Naive thymus-derived CD4-positive, alpha-beta T cell (primary cell): ENCODE results near the gene NFX1. TPM values are rescaled to one million over a fixed set of nuclear protein-coding genes. Genes with fewer than 3 reads are reported as not detected.
A peak's percentile ranks its signal among the peaks of the same experiment; 100 is the strongest.
"Not testable (repeated sequence)": the region's sequence is repeated elsewhere in the genome, so short reads cannot be mapped to it uniquely, and the experiment has no call there.

Source experiments
- ATAC-seq: fragments of 150-1000 bp; cut with Tn5 transposase; 2 replicates; pipeline ENCODE4 v1.10.0; 2021; ENCODE audit warnings: mild to moderate bottlenecking, moderate library complexity
- CTCF ChIA-PET: fragments of 350-600 bp; sonication (Branson Sonifier 250); formaldehyde crosslinking; loops from one replicate; lab custom pipeline; 2021; ENCODE audit warnings: antibody characterized with exemption; lab: Charles Lee
- POLR2A ChIA-PET: fragments of 350-600 bp; sonication (Branson Sonifier 250); formaldehyde crosslinking; loops from one replicate; lab custom pipeline; 2021; ENCODE audit warnings: antibody characterized with exemption, inconsistent platforms; lab: Charles Lee
- DNase-seq, 9 donors: peaks; one replicate each; pipeline versions ENCODE4 v3.0.0 to v3.0.0-alpha.2; 2020 to 2022; ENCODE audit warnings: mixed read lengths in 1 of 9
- H3K27ac ChIP-seq: one replicate; pipeline ENCODE4 v1.7.0; 2013; ENCODE audit warnings: mild to moderate bottlenecking, low read depth, low read length, moderate library complexity
- H3K27me3 ChIP-seq, 2 donors: one replicate each; pipeline ENCODE4 v1.7.0; 2013; ENCODE audit warnings: low read length in 2 of 2, mild to moderate bottlenecking in 2 of 2, moderate library complexity in 2 of 2; ENCODE audit not compliant: control insufficient read depth in 2 of 2, insufficient read depth in 2 of 2
- H3K36me3 ChIP-seq, 3 experiments: 1 replicate in 2 of 3; 2 replicates in 1 of 3; pipeline ENCODE4 v1.7.0; 2013; ENCODE audit warnings: low read length in 3 of 3, mild to moderate bottlenecking in 3 of 3, moderate library complexity in 1 of 3; ENCODE audit not compliant: insufficient read depth in 3 of 3, control insufficient read depth in 2 of 3
- H3K4me1 ChIP-seq, 2 donors: one replicate each; pipeline ENCODE4 v1.7.0; 2013; ENCODE audit warnings: low read length in 2 of 2, mild to moderate bottlenecking in 2 of 2, moderate library complexity in 1 of 2; ENCODE audit not compliant: control insufficient read depth in 2 of 2, insufficient read depth in 2 of 2
- H3K4me3 ChIP-seq: 2 replicates; pipeline ENCODE4 v1.7.0; 2013; ENCODE audit warnings: mild to moderate bottlenecking, low read length
- H3K9me3 ChIP-seq, 3 experiments: 1 replicate in 2 of 3; 2 replicates in 1 of 3; pipeline ENCODE4 v1.7.0; 2013; ENCODE audit warnings: low read length in 3 of 3; ENCODE audit not compliant: control insufficient read depth in 2 of 3
- H3K27ac Mint-ChIP-seq, 9 donors: one replicate each; pipeline ENCODE4 v1.8.0; 2020 to 2022; ENCODE audit warnings: mixed read lengths in 9 of 9, mild to moderate bottlenecking in 8 of 9, moderate library complexity in 5 of 9, inconsistent platforms in 2 of 9
- H3K27me3 Mint-ChIP-seq, 5 donors: one replicate each; pipeline ENCODE4 v1.8.0; 2021 to 2022; ENCODE audit warnings: mixed read lengths in 5 of 5, mild to moderate bottlenecking in 1 of 5
- H3K36me3 Mint-ChIP-seq, 5 donors: one replicate each; pipeline ENCODE4 v1.8.0; 2020 to 2022; ENCODE audit warnings: mixed read lengths in 5 of 5, mild to moderate bottlenecking in 3 of 5, inconsistent platforms in 1 of 5
- H3K4me1 Mint-ChIP-seq, 7 donors: one replicate each; pipeline ENCODE4 v1.8.0; 2020 to 2022; ENCODE audit warnings: mixed read lengths in 7 of 7, mild to moderate bottlenecking in 3 of 7, inconsistent platforms in 1 of 7
- H3K4me3 Mint-ChIP-seq, 10 donors: one replicate each; pipeline ENCODE4 v1.8.0; 2020 to 2022; ENCODE audit warnings: mild to moderate bottlenecking in 10 of 10, mixed read lengths in 10 of 10, moderate library complexity in 6 of 10, inconsistent platforms in 2 of 10
- H3K9me3 Mint-ChIP-seq, 11 donors: one replicate each; pipeline ENCODE4 v1.8.0; 2020 to 2022; ENCODE audit warnings: mixed read lengths in 11 of 11, mild to moderate bottlenecking in 4 of 11, inconsistent platforms in 1 of 11, moderate library complexity in 1 of 11
- intact Hi-C, 2 donors: fragments of 100-400 bp; cut with micrococcal nuclease; formaldehyde crosslinking; loops; one replicate each; pipeline ENCODE4 v1.15.1; 2023
- polyA plus RNA-seq, 2 donors: library from polyadenylated mRNA; unstranded; fragments of 300-500 nt; fragmentation: Illumina TruSeq; gene quantifications; one replicate each; pipeline ENCODE4 v1.2.3, GENCODE V29; 2021
- total RNA-seq, 6 experiments: library from RNA in 5 of 6; stranded (reverse) in 5 of 6; gene quantifications; 1 replicate in 5 of 6; 2 replicates in 1 of 6; pipeline ENCODE4 v1.2.3 and lab custom pipeline; 2021 to 2026

NFX1 gene
- total and polyA plus RNA-seq, 7 experiments from 2014 or later, result 30.1 to 65.4 (median 43.6) TPM

DNA sequence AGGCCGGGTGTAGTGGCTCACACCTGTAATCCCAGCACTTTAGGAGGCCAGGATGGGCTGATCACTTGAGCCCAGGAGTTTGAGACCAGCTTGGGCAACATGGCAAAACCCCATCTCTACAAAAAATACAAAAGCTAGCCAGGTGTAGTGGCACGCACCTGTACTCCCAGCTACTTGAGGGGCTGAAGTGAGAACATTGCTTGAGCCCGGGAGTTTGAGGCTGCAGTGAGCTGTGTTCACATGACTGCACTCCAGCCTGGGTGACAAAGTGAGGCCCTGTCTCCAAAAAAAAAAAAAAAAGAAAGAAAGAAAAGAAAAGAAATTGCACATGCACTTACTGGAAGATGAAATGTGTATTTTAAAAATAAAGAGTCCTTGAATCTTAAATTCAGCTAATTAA is 26.8 kb downstream of the NFX1 start:
- ATAC-seq, H3K9me3 Mint-ChIP-seq, CTCF ChIA-PET, intact Hi-C loops, DNase-seq, H3K27me3 Mint-ChIP-seq, H3K4me3 ChIP-seq, H3K27me3 ChIP-seq, H3K27ac Mint-ChIP-seq, H3K4me3 Mint-ChIP-seq, H3K4me1 ChIP-seq, H3K27ac ChIP-seq, POLR2A ChIA-PET, H3K4me1 Mint-ChIP-seq, H3K9me3 ChIP-seq: not testable (repeated sequence)
- H3K36me3 ChIP-seq, result peaks cover 40 to 89% (median 41%) of the 10 kb centered on the region in 3 experiments
- H3K36me3 Mint-ChIP-seq, result peaks cover 36 to 64% (median 46%) of the 10 kb centered on the region in 5 donors

DNA sequence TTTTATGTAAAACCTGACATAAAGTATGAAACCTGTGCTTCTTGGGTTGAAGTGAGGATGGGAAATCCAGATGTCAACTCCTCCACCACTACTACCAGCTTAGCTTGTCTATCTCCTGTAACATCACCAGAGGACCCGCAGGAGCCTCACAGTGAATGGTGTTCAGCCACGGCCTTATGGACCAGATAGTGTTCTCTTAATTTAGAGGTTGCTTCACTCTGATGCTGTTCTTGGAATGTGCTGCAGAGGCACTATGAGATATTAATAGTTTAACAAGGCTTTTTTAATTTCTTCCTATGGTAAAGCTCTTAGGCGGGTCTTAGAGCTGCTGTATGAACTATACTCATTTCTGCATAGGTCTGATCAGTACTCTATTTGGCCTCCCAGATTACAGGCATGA is 27.9 kb downstream of the NFX1 start:
- Mint-ChIP-seq H3K9me3 (no peaks in the 10 kb centered on the region), H3K4me1 (peaks cover 0 to 6% (median 0%) of the 10 kb centered on the region in 7 donors)

DNA sequence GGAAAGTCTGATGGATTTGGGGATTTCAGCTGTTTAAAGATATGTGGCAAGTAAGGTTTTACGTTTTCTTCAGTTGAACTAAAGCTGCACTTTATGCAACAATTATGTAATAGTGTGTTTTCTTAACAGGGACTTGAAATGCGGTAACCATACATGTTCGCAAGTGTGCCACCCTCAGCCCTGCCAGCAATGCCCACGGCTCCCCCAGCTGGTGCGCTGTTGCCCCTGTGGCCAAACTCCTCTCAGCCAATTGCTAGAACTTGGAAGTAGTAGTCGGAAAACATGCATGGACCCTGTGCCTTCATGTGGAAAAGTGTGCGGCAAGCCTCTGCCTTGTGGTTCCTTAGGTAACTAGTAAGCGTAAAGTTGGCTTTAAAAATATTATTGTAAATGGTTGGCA is 28.5 kb downstream of the NFX1 start:
- peaks cover 33 to 87% (median 35%) of the 10 kb centered on the region in 3 experiments for H3K36me3 ChIP-seq
- Mint-ChIP-seq H3K4me1 (peaks cover 0 to 6% (median 0%) of the 10 kb centered on the region in 7 donors), H3K4me3 (no peak overlapping the region), H3K27me3 (no peaks in the 10 kb centered on the region), H3K36me3 (peaks cover 35 to 59% (median 48%) of the 10 kb centered on the region in 5 donors), H3K9me3 (no peaks in the 10 kb centered on the region), H3K27ac (peak overlapping the region in 3 of 9 donors; percentile 4 to 30 (median 23))
- DNase-seq, result no peak
- no peaks in the 10 kb centered on the region for H3K27me3 ChIP-seq
- ChIA-PET CTCF (interaction anchor here (0.6 kb wide), 2 partner anchors 9 to 13 kb away, joined by 3 read pairs; no protein-coding TSS in a partner anchor), POLR2A (interaction anchor here (0.6 kb wide), 1 partner anchor 24 kb away, joined by 3 read pairs; no protein-coding TSS in a partner anchor)
- no peak overlapping the region for H3K27ac ChIP-seq
- H3K4me1 ChIP-seq, result no peaks in the 10 kb centered on the region
- no peaks in the 10 kb centered on the region for H3K9me3 ChIP-seq
- no peak overlapping the region for H3K4me3 ChIP-seq
- ATAC-seq, result no peak
- intact Hi-C loops, result no loop called here

More for the DNA sequence above, 27.9 kb downstream of the NFX1 start:
- no peaks in the 10 kb centered on the region for H3K27me3 Mint-ChIP-seq
- Histone ChIP-seq H3K4me3 (no peak overlapping the region), H3K27me3 (no peaks in the 10 kb centered on the region), H3K9me3 (no peaks in the 10 kb centered on the region), H3K4me1 (no peaks in the 10 kb centered on the region), H3K27ac (no peak overlapping the region), H3K36me3 (peaks cover 33 to 89% (median 40%) of the 10 kb centered on the region in 3 experiments)
- ATAC-seq (no peak), DNase-seq (no peak)
- H3K36me3 Mint-ChIP-seq, result peaks cover 40 to 64% (median 53%) of the 10 kb centered on the region in 5 donors
- no peak overlapping the region for H3K27ac Mint-ChIP-seq
- intact Hi-C loops, result no loop called here
- CTCF ChIA-PET, result interaction anchor here (0.6 kb wide), 3 partner anchors 13 to 139 kb away, joined by 3 to 5 read pairs (median 3); no protein-coding TSS in a partner anchor
- no peak overlapping the region for H3K4me3 Mint-ChIP-seq
- POLR2A ChIA-PET, result interaction anchor here (0.6 kb wide), 1 partner anchor 25 kb away, joined by 3 read pairs; no protein-coding TSS in a partner anchor

DNA sequence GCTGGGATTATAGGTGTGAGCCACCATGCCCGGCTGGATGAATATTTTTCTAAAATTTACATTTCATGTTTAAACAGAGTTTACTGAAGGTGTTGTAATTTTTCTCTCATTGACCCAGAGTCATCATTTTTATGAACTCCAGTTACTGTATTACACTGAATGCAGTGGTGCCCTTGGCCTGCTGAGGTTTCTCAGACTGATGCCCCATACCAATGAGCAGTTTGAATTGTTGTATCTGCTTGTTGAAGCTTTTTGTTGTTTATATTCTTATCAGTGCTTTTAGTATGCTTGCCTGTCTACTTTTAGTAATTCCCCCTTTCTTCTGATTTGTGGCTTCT is 29.9 kb downstream of the NFX1 start:
- no peaks in the 10 kb centered on the region for H3K27me3 Mint-ChIP-seq
- POLR2A ChIA-PET, result no interaction called here
- no peaks in the 10 kb centered on the region for H3K9me3 Mint-ChIP-seq
- H3K36me3 ChIP-seq, result peaks cover 32 to 86% (median 33%) of the 10 kb centered on the region in 3 experiments
- no peaks in the 10 kb centered on the region for H3K4me1 ChIP-seq
- no peak overlapping the region for H3K4me3 Mint-ChIP-seq
- peak overlapping the region in 1 of 9 donors; percentile 34 for H3K27ac Mint-ChIP-seq
- H3K4me3 ChIP-seq, result no peak overlapping the region
- CTCF ChIA-PET, result interaction anchor here (0.6 kb wide), 1 partner anchor 54 kb away, joined by 3 read pairs; no protein-coding TSS in a partner anchor
- peaks cover 0 to 6% (median 0%) of the 10 kb centered on the region in 7 donors for H3K4me1 Mint-ChIP-seq
- H3K27me3 ChIP-seq, result no peaks in the 10 kb centered on the region
- no peaks in the 10 kb centered on the region for H3K9me3 ChIP-seq
- DNase-seq (no peak), ATAC-seq (no peak)
- intact Hi-C loops, result no loop called here
- no peak overlapping the region for H3K27ac ChIP-seq
- peaks cover 35 to 68% (median 47%) of the 10 kb centered on the region in 5 donors for H3K36me3 Mint-ChIP-seq

DNA sequence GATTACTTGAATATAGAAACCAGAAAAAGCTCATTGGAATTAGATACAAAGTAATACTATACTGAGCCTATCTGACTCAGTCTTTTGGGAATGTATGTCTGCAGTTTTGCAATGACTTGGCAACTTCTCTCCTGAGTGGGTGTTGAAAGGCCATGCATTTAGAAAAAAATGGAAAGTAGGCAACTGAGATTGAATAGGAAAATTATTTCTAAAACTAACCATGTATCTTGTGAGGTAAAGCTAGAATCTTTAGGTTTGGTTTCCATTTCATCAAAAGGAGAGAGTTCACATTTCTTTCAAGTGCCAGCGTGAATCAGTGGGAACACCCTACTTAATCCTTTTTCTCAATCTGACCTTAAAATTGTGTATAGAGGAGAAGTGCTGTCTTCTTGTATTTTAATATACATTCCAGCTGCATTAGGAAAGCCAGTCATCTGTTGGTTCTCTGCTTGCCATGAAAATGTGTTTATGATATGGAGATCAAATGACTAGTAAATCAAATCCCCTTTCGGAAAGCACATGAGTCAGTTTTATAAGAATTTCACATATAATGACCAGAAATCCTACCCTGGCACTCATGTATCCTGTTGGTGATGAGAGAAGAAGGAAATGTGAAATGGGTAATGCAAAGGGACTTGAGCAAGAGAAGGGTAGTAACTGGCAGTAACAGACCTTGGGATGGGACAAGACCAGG is 30.4 kb downstream of the NFX1 start:
- POLR2A ChIA-PET, result no interaction called here
- Histone ChIP-seq H3K36me3 (peaks cover 29 to 80% (median 33%) of the 10 kb centered on the region in 3 experiments), H3K27me3 (no peaks in the 10 kb centered on the region), H3K4me3 (no peak overlapping the region), H3K9me3 (no peaks in the 10 kb centered on the region), H3K27ac (no peak overlapping the region), H3K4me1 (no peaks in the 10 kb centered on the region)
- Mint-ChIP-seq H3K27me3 (no peaks in the 10 kb centered on the region), H3K36me3 (peaks cover 31 to 65% (median 43%) of the 10 kb centered on the region in 5 donors), H3K4me3 (no peak overlapping the region), H3K4me1 (peaks cover 0 to 6% (median 0%) of the 10 kb centered on the region in 7 donors), H3K27ac (peak overlapping the region in 2 of 9 donors; percentile 34 to 51), H3K9me3 (no peaks in the 10 kb centered on the region)
- DNase-seq, result no peak
- CTCF ChIA-PET, result interaction anchor here (0.6 kb wide), 1 partner anchor 54 kb away, joined by 3 read pairs; no protein-coding TSS in a partner anchor
- intact Hi-C loops, result no loop called here
- ATAC-seq, result no peak

DNA sequence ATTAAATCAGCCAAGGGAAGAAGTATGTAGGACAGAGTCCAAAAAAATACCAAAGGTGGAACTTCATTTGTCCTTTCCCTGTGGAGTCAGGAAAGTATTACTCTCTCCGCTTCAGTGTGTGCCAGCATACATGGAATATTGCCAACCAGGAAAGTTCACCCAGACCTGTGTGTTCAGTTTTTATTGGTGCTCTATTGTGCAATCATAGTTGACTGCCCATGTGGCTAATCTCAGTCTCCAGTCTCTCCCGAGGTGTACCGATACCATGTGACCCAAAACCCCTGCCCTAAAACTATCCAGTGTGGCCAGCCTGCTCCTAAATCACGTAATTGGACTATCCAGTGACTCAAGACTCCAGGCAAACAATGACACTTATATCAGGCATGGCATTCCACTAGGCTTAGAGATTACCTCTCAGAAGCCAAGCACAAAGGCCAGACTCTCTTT is 38.8 kb downstream of the NFX1 start:
- no peak overlapping the region for H3K4me3 Mint-ChIP-seq
- Histone ChIP-seq H3K27me3 (no peaks in the 10 kb centered on the region), H3K27ac (no peak overlapping the region), H3K4me3 (no peak overlapping the region), H3K4me1 (no peaks in the 10 kb centered on the region), H3K36me3 (peaks cover 0 to 69% (median 8%) of the 10 kb centered on the region in 3 experiments), H3K9me3 (no peaks in the 10 kb centered on the region)
- H3K4me1 Mint-ChIP-seq, result no peaks in the 10 kb centered on the region
- no peaks in the 10 kb centered on the region for H3K27me3 Mint-ChIP-seq
- DNase-seq, result no peak
- H3K9me3 Mint-ChIP-seq, result no peaks in the 10 kb centered on the region
- no peak overlapping the region for H3K27ac Mint-ChIP-seq
- ChIA-PET POLR2A (no interaction called here), CTCF (no interaction called here)
- H3K36me3 Mint-ChIP-seq, result peaks cover 15 to 66% (median 44%) of the 10 kb centered on the region in 5 donors
- intact Hi-C loops, result no loop called here
- no peak for ATAC-seq
